Forelimb muscle (tissue), 1 donor: ENCODE data around the gene ENHO. TPM values are rescaled to one million over a fixed set of nuclear protein-coding genes. Genes with fewer than 3 reads are reported as not detected.

Experiments used
- DNase-seq: peaks from one replicate; pipeline ENCODE4 v3.0.0-alpha.2; 2013; ENCODE audit warnings: low read depth
- polyA plus RNA-seq: library from polyadenylated mRNA; unstranded; fragments of 120-200 nt; gene quantifications from one replicate; pipeline ENCODE4 v1.2.1, GENCODE V29; 2013; ENCODE audit not compliant: insufficient read length

The ENHO gene
- 3.4 TPM for polyA plus RNA-seq

- DNase-seq: peak; percentile 73
These were observed at the start of gene ENHO for GRCh38 chr9:34522971-34523797. TSS of gene ENHO (minus strand) at chr9:34522990. CDS start at chr9:34521695, 1,295 bp downstream.

DNA sequence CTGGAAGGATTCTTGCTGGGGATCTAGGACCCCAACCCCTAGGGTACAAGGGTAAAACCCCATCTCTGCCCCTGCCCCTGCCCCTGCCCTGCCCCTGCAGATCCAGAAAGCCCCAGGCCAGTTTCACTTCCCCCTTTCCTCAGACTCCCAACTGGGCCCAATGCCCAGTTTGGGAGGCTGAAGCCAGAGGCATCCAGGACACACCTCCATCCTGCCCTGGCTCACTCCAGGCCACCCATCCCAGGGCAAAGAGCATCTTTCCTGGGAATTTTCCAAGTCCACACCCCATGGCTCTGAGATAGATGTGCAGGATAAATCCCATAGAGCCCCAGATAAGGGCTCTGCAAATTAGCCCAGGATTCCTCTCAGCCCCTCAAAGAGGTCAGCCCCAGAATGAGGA is 49.3 kb upstream of the ENHO start:
- DNase-seq: no peak

- no peak for DNase-seq
These were observed 48.7 kb upstream of the ENHO start for GRCh38 chr9:34571481-34571810.

GRCh38 chr9:34570809-34571480 is 48.2 kb upstream of the ENHO start:
- DNase-seq: no peak

GRCh38 chr9:34570376-34570775 is 47.6 kb upstream of the ENHO start:
- no peak for DNase-seq

GRCh38 chr9:34568774-34569173 is 46.0 kb upstream of the ENHO start:
- DNase-seq: no peak

DNA sequence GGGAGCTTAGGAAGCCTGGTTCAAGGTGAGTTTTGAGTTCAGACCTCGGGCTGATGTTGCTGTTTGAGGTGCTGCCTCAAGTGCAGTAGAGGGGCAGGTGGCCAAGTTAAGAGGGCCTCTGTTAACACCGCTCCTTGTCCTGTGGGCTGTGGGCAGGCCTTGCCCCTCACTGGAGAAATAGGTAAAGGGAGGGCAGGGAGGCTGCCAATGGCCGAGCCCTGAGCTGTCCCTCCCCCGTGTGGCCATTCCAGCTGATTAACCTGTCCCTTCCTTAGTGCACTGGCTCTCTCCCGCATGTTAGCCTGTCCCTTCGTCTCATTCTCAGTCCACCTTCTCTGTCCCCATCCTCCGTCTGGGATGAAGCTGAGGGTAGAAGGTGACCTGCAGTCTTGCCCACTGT is 45.3 kb upstream of the ENHO start:
- no peak for DNase-seq

- DNase-seq: no peak
These were observed 44.2 kb upstream of the ENHO start for GRCh38 chr9:34566972-34567371.

DNA sequence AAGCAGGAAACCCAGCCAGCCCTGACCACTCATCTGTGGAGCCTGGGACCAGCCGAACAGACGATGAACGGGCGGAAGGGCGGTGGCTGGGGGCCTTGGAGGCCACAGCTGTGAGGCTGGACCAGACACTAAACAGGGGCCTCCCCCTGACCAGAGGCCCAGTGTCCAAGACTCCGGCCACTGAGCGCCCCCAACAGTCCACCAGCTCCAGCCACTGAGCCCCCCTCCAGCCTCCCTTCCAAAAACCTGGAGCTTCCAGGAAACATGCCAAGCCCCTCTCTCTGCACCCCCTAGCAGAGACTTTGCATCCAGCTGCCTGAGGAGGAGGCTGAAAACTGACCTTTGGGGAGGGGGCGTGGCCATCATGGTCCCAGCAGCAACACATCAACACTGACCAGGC is 43.5 kb upstream of the ENHO start:
- no peak for DNase-seq

DNA sequence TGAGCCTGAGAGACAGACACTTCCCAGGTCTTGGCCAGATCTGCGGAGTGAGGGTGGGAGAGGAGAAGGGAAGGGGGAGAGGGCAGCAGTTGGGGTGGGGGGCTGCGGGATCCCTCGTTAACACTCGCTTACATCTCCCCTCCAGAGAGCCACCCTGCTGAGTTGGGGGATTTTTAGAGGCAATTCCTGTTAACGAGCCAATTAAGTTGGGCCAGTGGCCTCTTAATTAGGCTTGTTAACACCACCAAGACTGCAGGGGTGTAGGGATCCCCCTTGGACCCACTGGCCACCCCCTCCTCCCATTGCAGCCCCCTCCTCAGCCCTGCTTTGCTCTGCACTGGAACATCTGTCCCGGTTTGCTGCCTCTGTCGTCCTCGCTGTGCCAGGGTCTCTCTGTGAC is 43.1 kb upstream of the ENHO start:
- no peak for DNase-seq

DNA sequence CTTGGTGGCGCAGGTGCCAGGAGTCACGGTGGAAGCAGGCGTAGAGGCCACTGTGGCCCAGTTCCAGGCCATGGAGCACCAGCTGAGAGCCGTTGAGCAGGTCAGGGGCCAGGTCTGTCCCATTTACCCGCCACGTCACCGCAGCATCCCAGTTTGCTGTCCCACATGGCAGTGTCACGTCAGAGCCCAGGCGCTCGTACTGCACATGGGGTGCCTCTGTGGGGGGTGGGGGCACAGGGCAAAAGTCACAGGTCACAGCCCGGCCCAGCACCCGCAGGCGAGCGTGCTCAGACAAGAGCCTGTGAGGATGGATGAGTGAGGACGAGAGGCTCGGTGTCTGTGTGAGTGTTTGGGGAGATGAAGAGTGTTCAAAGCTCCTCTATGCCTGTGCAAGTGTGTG is 41.8 kb upstream of the ENHO start:
- DNase-seq: no peak

GRCh38 chr9:34563262-34563661 is 40.5 kb upstream of the ENHO start:
- no peak for DNase-seq

GRCh38 chr9:34562135-34562745 is 39.5 kb upstream of the ENHO start:
- DNase-seq: no peak

DNA sequence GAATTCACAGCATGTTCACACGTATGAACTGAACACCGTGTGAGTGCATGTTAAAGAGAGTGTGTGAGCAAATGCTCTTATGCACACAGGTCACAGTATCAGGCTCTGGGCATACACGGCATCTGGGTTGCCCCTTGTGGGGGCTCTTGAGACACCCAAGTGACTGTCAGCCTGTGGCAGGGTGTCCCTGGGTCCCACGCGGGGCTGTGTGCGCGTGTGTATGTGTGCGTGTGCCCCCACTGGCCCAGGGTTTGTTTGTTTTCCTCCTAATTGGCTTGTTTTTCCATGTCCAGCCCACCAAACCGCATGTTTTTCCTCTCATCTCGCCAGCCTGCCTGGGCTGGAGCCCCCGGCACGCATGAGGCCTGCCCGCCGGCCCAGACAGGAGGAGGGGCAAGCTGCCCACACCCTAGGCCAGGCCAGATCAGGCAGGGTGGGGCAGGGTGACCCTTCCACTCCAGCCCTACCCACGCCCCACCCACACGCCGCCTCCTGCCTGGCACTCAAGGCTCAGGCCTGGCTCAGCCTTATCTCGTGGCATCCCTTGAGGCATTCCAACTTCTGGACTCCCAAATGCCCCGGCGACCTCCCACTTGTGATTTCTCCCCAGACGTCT is 37.9 kb upstream of the ENHO start:
- DNase-seq: no peak

- DNase-seq: no peak
These were observed 37.0 kb upstream of the ENHO start for GRCh38 chr9:34559624-34560455.

DNA sequence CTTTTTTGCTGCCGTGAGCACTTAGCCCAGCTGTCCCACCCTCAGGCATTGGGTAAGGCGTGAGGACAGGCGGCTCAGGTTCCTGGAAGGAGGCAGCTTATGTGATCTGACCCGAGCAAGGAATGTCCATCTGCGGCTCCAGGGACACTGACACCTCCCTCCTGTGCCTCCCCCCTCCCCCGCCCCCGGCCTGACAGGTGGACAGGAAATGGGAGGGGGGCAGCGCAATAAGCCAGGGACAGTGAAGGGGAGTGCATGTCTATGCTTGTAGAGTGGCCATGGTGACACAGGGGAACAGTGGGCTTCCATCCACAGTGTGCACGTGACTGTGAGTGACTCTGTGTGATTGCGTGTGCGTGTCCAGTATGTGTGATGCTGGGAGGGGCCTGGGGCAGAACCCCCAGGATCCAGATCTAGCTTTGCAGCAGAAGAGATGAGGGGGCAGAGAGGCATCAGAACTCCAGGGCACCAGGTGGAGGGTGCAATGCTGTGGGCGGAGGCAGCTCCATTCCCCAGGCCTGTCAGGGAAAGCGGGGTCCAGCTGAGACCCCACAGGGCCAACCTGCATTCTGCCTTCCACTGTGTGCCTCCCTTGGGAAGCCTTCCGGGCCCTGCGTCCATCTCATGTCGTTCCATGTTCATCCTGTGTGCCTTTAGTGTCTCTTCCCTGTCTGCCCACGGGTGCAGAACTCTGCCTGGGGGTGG is 36.3 kb upstream of the ENHO start:
- no peak for DNase-seq

DNA sequence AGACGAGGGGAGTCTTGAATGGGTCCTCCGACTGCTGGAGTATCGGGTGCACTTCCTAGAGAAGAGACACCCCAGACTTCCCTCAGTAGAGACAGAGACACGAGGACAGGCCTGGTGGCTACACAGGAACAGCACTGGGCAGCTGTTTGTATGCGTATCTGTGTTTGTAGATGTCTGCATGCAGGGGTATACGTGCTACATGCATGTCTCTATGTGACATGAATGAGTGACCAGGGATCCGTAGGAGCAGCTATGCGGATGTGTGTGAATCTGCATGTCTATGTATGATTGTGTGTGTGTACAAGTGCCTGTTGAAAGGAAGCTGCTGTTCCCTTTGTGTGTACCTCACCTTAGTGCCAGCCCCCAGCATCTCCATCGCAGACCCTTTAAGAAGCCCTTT is 35.6 kb upstream of the ENHO start:
- DNase-seq: no peak

DNA sequence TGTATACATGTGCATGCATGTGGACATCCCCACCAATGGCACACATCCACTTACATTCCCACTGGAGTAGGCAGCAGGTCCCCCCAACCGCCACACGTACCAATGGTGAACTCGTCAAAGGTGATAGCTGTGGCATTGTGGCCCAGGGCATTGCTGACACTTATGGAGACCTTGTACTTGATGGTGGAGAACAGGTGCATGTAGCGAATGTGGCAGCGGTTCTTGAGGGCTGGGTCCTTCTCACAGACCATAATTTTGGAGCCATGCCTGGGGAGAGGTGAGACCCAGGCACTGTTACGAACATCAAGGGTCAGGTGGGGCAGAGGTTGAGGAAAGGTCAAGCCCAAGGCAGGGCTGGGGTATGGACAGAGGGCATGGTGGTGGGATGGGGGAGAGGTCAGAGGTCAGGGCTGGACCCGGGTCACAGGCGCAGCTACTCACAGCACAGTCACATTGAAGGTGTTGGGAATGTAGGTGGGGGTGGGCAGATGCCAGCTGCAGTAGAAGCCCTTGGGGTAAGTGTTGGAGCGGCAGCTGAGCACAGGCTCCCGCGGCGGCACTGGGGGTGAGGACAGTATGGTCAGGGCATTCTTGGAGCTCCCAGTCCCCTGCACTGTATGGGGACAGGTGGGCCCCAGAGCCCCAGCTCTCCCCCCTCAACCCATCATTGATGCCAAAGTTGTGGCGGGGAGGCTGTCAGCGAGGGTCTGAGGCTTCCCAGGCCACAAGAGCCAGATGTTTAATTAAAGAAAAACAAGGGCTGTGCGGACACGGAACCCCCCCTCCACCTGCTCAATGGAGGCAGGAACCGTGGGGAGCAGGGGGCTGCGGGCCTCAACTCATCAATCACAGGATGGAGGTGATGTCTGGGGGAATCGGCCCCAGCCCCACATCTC is 34.9 kb upstream of the ENHO start:
- no peak for DNase-seq

GRCh38 chr9:34556949-34557348 is 34.2 kb upstream of the ENHO start:
- no peak for DNase-seq

DNA sequence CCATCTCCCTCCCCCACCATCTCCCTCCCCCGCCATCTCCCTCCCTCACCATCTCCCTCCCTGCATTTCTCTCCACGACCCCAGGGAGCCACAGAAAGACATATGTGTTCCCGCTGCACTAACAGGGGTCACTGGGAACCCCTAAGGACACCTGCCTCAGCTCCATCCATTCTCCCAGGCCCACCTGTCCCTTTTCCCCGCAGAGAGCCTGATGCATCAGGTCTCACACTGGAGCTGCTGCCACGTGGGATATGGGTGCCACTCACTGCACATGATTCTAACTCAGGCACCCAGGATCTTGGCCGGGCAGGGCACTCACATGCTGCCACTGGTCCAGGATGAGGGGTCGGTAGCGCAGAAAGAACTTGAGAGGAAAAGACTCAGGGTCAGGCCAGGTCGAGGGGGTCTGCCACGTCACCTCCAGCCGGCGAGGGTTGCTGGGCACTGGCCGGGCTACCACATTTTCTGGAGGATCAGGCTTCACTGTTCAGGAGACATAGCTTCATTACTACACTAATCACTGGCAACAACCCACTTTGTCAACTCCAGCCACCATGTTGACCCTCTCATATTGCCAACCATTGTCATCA is 33.2 kb upstream of the ENHO start:
- DNase-seq: no peak
